Suprapubic skin (tissue), 4 donors: Measurements from ENCODE around the gene CTNNA3.

Source experiments
- CTCF ChIP-seq, 2 donors: fragments of 200-600 bp in 1 of 2; fragments of 450-650 bp in 1 of 2; sonication (generic) in 1 of 2; IDR thresholded peaks; one replicate each; pipeline ENCODE4 v1.5.1; 2016 to 2019; ENCODE audit warnings: antibody characterized with exemption in 2 of 2, mild to moderate bottlenecking in 1 of 2, moderate library complexity in 1 of 2
- POLR2A ChIP-seq, 2 donors: fragments of 450-650 bp; IDR thresholded peaks; one replicate each; pipeline ENCODE4 v1.6.1; 2017; ENCODE audit warnings: antibody characterized with exemption in 2 of 2, mild to moderate bottlenecking in 2 of 2, moderate library complexity in 2 of 2
- POLR2AphosphoS5 ChIP-seq, 3 donors: sonication (generic); formaldehyde crosslinking; IDR thresholded peaks; one replicate each; pipeline ENCODE4 v1.6.1; 2017; ENCODE audit warnings: antibody characterized with exemption in 3 of 3

- TF ChIP-seq CTCF (IDR thresholded peaks at IDR 0.05) (no peak), POLR2AphosphoS5 (IDR thresholded peaks at IDR 0.05) (no peak), POLR2A (IDR thresholded peaks at IDR 0.05) (no peak)
Measured at GRCh38 chr10:67629461-67629971, 66.5 kb downstream of the CTNNA3 start.
